GM23338 (cell line): ENCODE results near the gene CALCB.

Experiments used
- CREB1 ChIP-seq: fragments of 250-450 bp; sonication (Bioruptor Pico); IDR thresholded peaks from 2 replicates; pipeline ENCODE4 v1.5.0; 2020; ENCODE audit warnings: low read depth, mild to moderate bottlenecking, moderate library complexity
- REST ChIP-seq: IDR thresholded peaks from one replicate; pipeline ENCODE4 v1.6.1; 2018; ENCODE audit warnings: antibody characterized with exemption; ENCODE audit not compliant: unreplicated experiment
- TF ChIP-seq, protein P1 (sequence below): IDR thresholded peaks from 2 replicates; pipeline ENCODE4 v1.6.1; 2016; ENCODE audit warnings: antibody characterized with exemption
- TF ChIP-seq, protein P2 (sequence below), 2 experiments: fragments of 200-600 bp in 1 of 2; sonication (generic) in 1 of 2; conservative IDR thresholded peaks; 2 replicates each; pipeline versions ENCODE4 v1.5.1 to v1.6.1; 2016 to 2017; ENCODE audit warnings: antibody characterized with exemption in 2 of 2, low read depth in 2 of 2, mild to moderate bottlenecking in 2 of 2, moderate library complexity in 1 of 2

GRCh38 chr11:15107730-15108515 is 34.5 kb downstream of the CALCB start:
- TF ChIP-seq CREB1 (CRISPR knock-in tag) (no peak), REST (no peak)
- TF ChIP-seq, protein P1, sequence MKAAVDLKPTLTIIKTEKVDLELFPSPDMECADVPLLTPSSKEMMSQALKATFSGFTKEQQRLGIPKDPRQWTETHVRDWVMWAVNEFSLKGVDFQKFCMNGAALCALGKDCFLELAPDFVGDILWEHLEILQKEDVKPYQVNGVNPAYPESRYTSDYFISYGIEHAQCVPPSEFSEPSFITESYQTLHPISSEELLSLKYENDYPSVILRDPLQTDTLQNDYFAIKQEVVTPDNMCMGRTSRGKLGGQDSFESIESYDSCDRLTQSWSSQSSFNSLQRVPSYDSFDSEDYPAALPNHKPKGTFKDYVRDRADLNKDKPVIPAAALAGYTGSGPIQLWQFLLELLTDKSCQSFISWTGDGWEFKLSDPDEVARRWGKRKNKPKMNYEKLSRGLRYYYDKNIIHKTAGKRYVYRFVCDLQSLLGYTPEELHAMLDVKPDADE: no peak
- TF ChIP-seq, protein P2, sequence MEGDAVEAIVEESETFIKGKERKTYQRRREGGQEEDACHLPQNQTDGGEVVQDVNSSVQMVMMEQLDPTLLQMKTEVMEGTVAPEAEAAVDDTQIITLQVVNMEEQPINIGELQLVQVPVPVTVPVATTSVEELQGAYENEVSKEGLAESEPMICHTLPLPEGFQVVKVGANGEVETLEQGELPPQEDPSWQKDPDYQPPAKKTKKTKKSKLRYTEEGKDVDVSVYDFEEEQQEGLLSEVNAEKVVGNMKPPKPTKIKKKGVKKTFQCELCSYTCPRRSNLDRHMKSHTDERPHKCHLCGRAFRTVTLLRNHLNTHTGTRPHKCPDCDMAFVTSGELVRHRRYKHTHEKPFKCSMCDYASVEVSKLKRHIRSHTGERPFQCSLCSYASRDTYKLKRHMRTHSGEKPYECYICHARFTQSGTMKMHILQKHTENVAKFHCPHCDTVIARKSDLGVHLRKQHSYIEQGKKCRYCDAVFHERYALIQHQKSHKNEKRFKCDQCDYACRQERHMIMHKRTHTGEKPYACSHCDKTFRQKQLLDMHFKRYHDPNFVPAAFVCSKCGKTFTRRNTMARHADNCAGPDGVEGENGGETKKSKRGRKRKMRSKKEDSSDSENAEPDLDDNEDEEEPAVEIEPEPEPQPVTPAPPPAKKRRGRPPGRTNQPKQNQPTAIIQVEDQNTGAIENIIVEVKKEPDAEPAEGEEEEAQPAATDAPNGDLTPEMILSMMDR (conservative IDR thresholded peaks at IDR 0.05; ENCODE audit: low read depth in 2 of 2): no peak
